SHP77 treated with DMSO at 0.1 percent for 48 hours (cell line): Measurements from ENCODE around the gene TSHR.

ENCODE experiments used
- DNase-seq: peaks from one replicate; lab custom pipeline; 2025; lab: John Stamatoyannopoulos, UW

TSHR gene

DNA sequence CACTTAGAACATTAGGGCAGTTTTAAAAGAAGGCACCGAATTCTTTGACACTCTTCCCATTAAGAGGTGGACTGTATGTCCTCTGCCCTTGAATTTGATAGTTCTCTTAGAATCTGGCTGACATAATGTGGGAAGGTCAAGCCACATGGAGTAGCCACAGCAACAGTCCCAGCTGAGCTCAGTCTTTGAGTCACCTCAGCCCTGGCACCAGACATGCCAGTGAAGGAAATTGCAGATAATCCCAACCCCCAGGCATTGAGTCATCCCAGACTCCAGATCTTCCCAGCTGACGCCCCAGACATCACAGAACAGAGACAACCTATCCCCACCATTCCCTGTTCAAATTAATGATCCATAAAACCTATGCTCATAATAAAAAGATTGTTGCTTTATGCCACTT lies 181.9 kb downstream of the TSHR start:
- DNase-seq: no peak

DNA sequence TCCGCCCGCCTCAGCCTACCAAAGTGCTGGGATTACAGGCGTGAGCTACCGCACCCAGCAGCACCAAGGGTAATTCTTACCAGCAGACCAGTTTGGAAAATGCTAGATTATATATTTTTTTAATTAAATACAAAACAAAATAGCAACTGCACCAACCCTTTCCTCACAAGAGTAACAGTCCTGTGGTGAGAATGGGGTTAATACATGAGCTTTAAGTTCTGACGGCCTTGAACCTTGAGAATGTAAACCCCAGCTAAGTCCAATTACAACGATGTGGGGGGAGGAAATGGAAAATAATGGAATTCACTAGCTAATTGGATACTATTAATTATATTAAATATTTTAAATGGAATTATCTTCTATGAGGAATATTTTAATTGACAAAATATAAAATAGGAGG lies 183.0 kb downstream of the TSHR start:
- DNase-seq: no peak

DNA sequence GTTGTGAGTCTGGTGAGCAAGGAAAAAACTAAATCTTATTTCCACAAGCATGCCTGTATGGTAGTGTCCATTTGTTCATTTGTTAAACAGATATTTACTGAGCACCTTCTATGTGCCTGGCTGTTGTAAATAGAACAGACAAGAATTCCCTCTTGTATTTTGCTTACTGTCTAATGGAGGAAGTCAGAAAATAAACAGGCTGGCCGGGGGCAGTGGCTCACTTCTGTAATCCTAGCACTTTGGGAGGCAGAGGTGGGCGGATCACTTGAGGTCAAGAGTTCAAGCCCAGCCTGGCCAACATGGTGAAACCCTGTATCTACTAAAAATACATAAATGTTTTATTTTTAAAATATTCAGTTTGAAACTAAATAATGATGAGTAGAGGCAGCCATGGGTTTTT lies 186.0 kb downstream of the TSHR start:
- no peak for DNase-seq

DNA sequence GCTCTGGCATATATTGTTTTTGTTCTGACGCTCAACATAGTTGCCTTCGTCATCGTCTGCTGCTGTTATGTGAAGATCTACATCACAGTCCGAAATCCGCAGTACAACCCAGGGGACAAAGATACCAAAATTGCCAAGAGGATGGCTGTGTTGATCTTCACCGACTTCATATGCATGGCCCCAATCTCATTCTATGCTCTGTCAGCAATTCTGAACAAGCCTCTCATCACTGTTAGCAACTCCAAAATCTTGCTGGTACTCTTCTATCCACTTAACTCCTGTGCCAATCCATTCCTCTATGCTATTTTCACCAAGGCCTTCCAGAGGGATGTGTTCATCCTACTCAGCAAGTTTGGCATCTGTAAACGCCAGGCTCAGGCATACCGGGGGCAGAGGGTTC lies 188.4 kb downstream of the TSHR start:
- no peak for DNase-seq

DNA sequence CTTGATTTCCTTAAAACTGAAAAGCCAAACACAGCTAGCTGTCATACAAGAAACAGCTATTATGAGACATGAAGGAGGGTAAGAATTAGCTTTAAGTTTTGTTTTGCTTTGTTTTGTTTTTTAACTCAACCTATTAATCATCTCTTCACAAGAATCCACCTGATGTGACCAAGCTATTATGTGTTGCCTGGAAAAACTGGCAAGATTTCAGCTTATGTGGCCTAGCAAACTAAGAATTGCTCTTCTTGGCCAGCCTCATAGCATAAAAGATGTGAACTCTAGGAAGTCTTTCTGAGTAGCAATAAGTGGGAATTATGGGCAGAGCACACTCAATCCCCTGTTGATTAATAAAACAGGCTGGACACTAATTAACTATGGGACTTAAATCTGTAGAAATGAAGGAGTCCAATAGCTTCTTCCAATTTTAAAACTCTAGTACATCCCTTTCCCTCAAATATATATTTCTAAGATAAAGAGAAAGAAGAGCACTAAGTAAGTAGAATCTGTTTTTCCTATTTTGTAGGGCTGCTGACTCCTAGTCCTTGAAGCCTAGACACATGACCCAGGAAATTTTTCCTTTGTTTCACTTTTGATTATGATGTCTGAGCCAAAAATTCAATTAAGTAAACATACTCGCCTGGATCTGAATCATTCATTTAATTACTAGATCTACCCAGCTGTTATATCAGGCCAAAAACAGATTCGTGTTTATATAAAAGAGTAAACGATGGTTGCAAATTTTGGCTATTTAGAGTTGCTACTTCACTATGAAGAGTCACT lies 189.6 kb downstream of the TSHR start:
- DNase-seq: no peak

DNA sequence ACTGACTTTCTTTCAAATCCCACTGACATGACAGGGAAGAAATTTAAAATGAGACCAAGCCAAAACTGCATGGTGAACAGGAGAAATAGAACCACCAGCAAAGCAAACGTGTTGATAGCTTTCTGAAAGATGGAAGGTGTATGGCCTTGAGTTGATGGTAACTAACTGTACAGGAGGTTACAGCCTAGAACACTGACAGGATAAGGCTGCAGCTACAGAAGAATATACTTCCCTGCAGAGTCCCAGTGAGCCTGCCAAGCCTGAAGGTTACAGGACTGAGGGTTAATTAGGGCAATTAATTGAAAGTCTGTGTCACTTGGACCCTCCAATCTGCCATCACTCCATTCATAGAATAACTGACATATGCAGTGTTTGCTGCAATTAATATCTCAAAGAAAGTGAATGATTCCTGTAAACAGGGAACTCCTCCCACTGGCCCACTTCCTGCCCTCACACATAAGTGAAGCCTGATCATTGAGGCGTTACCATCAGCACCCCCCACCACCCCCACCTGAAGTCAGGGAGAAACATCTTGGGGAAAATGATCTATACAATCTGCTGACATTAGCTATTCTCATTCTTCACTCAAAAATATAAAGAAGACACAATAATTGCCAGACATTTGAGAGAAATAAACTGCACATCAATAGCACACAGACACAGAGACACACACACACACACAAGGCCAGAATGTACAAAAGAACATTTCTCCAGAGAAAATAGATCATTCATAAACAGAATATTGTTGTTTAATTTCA lies 191.9 kb downstream of the TSHR start:
- DNase-seq: no peak

DNA sequence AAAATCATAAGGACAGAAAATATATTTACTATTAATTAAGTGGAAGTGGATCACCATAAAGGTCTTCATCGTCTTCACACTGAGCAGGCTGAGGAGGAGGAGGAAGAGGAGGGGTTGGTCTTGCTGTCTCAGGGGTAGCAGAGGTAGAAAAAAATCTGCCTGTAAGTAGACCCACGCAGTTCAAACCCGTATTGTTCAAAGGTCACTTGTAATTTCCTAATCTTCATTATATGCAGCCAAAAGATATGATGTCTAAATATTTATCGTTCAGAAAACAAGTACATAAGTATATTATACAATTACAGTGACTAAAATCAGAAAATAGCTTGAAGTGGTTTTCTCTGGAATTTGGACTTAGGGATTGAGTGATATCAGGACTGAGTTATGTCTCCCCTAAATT lies 193.2 kb downstream of the TSHR start:
- DNase-seq: no peak

DNA sequence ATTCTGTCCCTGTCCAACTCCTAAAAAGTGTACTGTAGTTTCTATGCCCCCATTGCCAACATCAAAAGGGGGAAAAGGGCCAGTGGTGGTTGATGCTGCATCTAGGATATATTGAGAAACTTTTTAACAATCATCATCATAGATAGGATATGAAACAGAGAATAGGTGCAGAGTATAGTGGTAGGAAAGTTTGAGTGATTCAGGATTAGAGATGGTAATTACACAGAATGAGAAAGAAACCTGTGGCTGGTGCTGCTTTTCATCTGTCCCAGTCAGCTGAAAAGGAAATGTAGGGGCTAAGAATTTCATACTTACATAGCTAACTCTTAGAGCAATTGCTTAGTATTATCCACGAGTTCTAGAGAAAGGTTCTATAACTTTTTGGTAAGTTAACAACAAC lies 197.8 kb downstream of the TSHR start:
- no peak for DNase-seq

DNA sequence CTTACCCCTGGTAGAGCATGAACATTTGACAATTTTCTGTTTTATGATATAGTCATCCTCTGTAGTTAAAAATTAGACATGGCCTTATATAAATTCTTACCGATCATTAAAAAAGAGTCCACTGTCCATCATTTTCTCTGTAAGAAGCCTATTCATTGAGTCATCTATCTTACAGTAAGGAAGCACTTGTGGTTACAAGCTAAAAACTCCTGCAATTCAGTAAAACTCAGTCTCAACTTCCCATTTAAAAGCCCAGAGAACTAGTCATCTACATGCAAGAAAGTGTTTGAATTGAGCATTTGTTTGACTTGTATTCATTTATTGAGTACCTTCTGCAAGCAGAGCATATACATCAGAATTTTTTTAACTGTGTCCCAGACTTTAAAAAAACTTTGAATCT lies 202.0 kb downstream of the TSHR start:
- no peak for DNase-seq

DNA sequence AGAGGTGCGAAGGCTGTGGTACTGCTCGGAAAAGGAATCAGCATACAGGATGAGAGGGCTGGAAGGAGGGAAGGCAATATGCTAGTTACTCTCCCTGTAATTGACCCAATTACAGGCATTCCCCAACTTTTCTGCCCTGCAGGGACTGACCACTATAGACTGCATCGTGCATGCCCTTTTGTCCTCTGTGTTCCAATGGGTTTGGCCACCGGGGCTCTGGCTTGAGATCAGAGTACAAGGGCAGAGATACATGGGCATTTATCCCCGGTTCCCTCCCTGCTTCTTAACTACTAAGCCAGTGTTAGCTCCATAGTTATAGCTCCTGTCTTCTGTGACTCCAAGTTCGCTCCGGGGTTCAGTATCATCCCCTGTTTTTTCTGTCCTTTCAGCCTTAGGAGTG lies 205.7 kb downstream of the TSHR start:
- DNase-seq: no peak

DNA sequence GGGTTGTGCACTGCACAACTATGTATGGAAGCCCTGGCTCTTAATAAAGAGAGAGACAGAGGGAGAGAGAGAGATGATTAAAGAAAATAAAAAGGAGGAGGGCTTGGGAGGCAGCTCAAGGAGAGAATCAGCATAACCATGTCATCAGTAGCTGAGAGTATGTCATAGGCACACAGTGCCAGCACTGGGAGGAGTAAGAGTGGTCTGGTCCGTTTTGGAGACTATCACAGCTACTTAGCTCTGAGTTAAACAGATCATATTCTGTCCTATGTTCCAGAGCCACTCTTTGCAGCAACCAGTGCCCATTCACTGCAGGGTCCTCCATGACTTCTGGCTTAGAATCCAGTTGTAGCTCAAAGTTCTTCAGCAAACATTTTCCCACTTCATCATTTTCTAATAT lies 206.3 kb downstream of the TSHR start:
- no peak for DNase-seq

DNA sequence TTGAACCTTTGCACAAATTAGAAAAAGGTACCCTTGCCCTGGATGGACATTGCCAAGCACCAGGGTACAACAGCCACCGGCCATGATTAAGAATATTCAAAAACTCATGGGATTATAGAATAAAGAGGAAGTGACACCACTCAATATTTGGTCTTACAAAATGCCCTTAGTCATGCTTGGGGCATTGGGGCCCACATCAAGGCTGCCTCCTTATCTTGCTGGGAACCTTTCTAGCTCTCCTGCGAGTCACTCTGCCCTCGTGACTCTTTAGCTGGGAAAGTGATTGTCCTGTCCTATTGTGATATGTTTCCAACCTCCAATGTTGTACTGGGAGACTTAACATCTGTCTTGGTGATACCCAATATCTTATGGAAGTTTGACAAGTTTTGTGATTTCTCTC lies 207.5 kb downstream of the TSHR start:
- no peak for DNase-seq

DNA sequence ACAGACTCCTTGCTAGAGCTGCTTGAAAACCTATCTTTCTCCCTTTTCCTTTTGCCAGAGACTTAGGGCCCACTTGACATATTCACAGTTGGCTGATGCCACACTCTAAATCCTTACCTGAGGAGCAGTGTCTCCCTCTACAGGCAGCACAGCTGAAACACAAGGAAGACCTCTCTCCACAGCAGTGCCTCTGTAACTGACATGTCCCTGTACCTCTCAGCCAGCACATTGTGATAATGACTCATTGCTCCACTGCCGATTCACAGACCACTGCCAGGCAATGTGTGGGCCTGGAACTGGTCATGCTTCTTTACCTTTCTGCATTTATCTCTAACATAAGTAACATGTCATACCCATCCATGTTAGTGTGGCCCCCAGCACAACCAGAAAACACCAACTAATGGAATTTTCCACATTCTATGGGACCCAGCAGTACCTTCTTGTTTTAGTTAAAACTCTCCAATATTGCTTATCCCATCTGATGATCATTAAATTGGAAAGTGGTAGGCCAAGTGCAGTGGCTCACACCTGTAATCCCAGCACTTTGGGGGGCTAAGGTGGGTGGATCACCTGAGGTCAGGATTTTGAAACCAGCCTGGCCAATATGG lies 208.8 kb downstream of the TSHR start:
- peak; percentile 52 for DNase-seq

DNA sequence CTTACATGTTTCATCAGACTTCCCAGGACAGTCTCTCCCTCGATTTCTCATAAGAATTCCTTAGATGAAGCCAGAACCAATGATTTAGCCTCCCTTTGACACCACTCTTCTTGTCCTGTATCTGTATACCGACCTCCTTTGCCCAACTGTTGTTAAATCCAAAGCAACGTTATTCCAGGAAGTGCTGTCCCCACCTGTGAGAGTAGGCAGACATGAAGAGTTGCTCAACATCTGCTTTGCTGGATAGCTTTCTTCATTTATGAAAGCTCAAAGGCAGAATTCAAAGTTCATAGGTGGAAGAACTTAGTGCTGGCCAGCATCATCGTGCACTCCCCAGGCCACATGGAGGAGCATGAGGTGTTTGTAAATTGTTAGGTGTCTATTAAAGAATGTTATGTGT lies 209.8 kb downstream of the TSHR start:
- no peak for DNase-seq

DNA sequence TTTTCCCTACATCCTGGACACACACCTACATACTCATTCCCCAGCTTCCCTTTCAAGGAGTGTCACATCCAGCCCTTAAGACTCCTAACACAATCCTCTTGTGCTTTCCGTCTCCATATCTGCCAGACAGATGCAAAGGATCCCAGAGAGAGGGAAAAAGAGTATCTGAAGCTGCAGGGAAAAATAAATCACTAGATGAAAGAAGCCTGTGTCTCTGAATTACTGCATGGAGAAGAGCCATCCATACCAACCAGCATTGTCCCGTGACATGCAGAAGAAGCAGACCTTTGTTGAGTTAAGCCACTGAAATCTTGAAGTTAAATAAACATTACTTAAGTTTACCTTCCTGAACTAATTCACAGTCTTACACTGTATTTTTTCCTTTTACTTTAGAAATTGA lies 210.7 kb downstream of the TSHR start:
- DNase-seq: no peak

DNA sequence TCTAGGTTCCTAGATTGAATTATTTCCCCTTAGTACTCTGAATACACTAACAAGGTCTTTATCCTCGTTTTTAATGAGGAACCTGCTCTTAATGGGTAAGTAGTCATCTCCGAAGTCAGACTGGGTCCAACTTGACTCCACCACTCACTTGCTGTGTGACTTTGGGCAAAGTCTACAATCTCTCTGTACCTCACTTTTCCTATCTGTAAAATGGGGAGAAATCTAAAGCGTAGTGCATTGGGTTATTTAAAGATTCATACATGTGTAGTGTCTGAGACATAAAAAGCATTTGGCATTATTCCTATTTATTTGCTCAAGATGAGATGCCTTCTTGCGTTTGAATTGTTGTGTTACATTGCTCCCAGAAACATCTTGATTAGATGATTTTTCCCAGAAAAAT lies 213.8 kb downstream of the TSHR start:
- no peak for DNase-seq

DNA sequence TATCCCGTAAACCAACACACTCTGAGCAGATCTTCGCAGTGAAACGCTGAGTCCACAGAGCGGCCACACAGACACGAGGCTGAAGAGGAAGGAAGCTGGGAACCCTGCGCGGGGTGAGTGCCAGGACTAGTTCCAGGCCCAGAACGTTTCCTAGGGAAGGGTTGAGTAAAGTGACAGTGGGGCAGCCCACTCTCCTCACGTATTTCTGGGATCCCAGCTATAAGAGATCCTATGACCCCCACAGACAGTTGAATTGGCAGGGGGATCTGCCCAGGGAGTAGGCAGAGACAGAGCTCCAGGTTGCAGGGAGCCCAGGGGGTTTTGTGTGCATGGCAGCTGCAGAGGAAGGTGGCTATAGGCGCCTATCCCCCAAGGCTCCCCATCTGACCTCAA lies 214.3 kb downstream of the TSHR start:
- DNase-seq: no peak

DNA sequence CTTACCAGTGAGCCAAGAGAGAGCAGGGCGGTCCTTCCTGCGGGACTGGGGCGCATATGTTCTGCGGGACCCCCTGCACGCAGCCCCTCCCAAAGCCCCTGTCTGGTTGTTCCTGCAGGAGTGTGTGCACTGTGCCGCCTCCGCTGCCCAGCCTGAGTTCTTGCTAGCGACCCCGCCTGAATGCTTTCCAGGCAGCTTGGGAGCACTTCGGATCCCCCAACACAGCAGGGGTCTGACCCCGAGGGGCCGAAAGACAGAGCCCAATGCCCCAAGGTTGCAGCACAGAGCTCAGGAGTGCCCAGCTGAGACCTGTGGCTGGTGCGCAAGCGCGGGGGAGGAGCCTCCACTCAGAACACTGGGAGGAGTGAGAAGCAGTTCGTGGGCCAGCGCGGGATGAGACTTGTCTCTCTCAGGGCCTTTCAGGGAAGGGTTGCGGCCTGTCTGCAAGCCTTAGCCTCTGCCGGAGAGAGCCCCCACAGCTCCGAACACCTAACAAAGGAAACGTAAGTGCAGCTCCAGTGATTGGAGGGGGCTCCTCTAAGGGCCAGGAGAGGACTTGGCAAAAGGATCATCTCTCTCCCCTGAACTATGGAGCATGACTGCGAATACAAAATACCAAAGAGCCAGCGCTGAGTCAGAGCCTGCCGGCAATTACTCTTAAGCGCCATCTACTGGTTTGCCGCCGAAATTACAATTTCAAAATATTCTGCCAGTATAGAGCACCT lies 214.8 kb downstream of the TSHR start:
- DNase-seq: peak; percentile 85

DNA sequence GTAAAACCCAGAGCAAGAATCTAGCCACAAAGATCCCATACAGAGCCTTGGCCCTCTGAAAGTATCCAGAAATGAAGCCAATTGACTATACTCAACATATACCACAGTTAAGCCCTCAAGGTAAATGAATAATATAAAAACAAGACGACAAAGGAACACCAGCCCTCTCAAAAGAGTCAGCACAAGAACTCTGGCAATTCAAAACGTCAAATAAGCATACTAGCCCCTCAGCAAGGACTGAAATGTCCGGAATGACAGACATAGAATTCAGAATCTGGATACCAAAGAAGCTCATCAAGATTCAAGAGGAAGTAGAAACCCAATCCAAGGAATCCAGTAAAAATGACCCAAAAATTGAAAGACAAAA lies 215.4 kb downstream of the TSHR start:
- no peak for DNase-seq

DNA sequence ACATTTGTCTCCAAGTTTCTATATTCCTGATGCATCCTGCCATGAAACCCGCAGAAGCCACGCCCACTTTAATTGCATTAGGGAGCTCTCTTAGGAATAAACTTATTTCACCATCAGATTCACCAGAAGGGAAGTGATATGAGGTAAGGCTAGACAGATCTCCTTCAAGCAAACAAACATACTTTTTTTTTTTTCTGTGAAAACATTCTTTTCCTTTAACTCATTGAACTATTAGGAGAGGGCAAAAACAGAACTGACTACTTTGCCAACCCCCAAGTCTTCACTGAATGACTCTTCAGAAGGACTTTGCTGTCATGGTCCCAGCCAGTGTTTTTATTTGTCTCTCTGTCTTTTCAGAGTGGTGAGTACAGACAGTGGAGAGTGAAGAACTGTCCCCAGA lies 216.9 kb downstream of the TSHR start:
- DNase-seq: no peak

DNA sequence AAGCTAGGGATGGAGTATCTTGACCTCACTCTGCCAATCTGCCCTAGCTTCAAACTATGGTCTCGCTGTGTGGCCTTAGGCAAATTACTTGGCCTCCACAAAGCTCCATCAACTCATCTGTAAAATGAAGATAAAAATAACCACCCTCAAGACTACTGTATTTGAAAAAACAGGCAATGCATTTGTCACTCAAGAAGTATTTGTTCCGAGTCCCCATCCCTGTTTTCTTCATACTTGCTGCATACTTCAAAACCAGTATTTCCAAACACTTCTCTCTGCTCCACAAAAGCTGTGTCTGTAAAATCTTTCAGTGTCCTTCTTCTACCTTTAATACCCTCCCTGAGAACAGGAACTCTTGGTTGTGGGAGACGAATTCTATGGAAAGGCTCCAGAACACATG lies 217.5 kb downstream of the TSHR start:
- no peak for DNase-seq

DNA sequence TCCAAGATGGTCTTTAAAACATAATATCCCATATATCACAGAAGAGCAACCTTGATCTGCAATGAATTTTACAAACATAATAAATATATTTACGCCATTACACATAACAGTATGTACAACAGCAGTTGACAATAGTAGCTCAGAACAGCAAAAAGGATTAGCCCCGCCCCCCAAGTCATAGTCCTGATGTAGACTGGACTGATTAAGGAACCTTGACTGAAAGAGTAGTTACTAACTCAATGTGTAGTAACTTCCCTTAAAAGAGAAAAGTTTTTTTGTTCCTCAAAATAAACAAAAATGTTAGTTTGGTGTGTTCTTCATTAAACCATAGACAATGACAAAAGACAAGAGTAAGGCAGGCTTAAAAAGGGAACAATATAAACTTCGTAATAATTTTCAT lies 220.8 kb downstream of the TSHR start:
- no peak for DNase-seq

DNA sequence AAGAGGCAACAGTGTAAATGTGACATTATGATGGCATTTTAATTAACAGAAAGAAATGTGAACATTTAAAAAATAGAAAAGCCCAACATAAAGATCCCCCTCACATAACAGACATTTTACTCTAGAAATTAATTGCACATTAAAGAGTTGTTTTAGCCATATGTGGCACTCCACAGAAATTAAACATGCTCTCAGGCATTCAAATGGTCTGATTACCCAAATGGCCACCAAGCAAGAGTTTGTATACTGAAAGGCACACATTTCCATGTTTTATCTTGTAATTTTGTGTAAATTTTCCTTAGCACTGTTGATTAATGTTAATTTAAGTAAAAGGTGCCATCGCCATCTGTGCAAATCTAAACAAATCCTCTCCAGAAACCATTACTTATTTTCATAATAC lies 221.8 kb downstream of the TSHR start:
- DNase-seq: no peak
